ENCODE measurements around the gene SSB. TPM values are rescaled to one million over a fixed set of nuclear protein-coding genes. Genes with fewer than 3 reads are reported as not detected.
"Not testable (repeated sequence)": the region's sequence is repeated elsewhere in the genome, so short reads cannot be mapped to it uniquely, and the experiment has no call there.

SSB gene
- total and polyA plus RNA-seq, 4 donors: 58.0 to 116 (median 71.3) TPM

DNA sequence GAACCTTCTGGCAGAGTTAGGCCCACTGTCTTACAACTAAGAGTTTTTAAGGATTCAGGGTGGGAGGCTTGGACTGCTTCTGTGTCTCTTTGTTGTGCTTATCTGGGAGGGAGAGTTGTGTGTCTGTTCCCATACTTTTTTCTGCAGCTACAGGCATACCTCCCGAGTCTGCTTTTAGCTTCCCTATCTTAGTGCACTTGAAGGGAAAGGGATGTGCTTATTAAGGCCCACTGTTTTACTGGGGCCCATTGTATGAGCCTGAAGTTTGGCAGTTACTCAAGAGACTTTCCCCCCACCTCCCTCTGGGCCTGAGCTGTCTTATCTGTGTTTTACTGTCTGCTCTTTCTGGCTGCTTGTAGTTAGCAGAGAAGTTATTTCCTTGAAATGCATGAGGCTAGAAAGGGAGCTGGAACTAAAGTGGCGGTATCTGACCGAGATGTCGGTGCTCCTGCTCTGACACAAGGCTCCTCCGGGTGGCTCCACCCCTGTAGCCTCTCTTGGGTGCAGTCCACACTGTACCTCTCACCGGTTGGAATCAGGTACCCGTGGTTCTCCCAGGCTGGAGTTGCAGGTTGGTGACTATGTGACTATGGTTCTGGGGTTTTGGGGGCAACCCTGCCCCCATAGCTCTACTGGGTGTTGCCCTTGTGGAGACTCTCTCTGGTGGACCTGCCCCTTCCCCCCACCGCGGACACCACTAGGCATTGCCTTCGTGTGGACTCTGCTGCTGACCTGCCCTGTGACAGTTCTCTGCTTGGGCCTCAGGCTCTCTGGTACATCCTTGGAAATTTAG is 41.5 kb downstream of the SSB start:
- H3K27ac ChIP-seq (ENCODE audit: low read depth in 1 of 2, low read length in 1 of 2): peak overlapping the region in 1 of 2 donors; percentile 24
- H3K4me3 ChIP-seq: no peak overlapping the region
- no peak overlapping the region for H3K9ac ChIP-seq (ENCODE audit: insufficient read depth in 1 of 2, low read length in 2 of 2)
- peaks cover 0 to 2% (median 0%) of the 10 kb centered on the region in 4 donors for H3K36me3 ChIP-seq (ENCODE audit: control insufficient read depth in 4 of 4, insufficient read depth in 4 of 4, low read length in 4 of 4)
- H3K27me3 ChIP-seq (ENCODE audit: control insufficient read depth in 3 of 3, insufficient read depth in 3 of 3, low read length in 2 of 3): no peaks in the 10 kb centered on the region
- ATAC-seq (ENCODE audit: insufficient read depth, low FRiP score) (no peak), DNase-seq (peak; percentile 27 to 71 (median 42))
- no peaks in the 10 kb centered on the region for H3K9me3 ChIP-seq (ENCODE audit: control insufficient read depth in 4 of 4, insufficient read depth in 3 of 4, low read length in 3 of 4)
- TF ChIP-seq, protein P1, sequence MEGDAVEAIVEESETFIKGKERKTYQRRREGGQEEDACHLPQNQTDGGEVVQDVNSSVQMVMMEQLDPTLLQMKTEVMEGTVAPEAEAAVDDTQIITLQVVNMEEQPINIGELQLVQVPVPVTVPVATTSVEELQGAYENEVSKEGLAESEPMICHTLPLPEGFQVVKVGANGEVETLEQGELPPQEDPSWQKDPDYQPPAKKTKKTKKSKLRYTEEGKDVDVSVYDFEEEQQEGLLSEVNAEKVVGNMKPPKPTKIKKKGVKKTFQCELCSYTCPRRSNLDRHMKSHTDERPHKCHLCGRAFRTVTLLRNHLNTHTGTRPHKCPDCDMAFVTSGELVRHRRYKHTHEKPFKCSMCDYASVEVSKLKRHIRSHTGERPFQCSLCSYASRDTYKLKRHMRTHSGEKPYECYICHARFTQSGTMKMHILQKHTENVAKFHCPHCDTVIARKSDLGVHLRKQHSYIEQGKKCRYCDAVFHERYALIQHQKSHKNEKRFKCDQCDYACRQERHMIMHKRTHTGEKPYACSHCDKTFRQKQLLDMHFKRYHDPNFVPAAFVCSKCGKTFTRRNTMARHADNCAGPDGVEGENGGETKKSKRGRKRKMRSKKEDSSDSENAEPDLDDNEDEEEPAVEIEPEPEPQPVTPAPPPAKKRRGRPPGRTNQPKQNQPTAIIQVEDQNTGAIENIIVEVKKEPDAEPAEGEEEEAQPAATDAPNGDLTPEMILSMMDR (IDR thresholded peaks at IDR 0.05; ENCODE audit: control extremely low read depth, extremely low read depth): no peak
- H3K4me1 ChIP-seq (ENCODE audit: control insufficient read depth in 5 of 5, insufficient read depth in 5 of 5, low read length in 5 of 5): peaks cover 0 to 10% (median 7%) of the 10 kb centered on the region in 5 donors
- 80 to 86% methylated on average over 10 of the region's 10 CpGs for WGBS, 2 donors

DNA sequence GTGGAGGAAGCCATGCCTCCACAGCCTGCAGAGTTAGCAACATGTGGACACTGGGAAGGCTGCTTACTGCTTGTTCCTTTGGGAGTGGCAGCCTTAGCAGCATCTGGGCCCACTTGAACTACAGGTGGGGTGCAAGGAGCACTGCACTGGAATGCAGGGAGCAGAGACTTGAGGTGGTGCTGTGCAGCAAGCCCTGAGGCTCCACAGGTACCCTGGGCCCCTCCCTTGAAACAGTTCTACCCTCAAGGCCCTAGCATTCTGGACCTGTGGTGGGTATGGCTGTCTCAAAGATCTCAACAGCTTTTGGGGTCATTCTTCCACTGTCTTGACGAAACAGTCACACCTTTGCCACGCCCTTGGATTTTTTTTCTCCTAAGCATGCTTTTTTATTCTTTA is 42.1 kb downstream of the SSB start:
- H3K27me3 ChIP-seq (ENCODE audit: control insufficient read depth in 3 of 3, insufficient read depth in 3 of 3, low read length in 2 of 3): no peaks in the 10 kb centered on the region
- H3K9me3 ChIP-seq (ENCODE audit: control insufficient read depth in 4 of 4, insufficient read depth in 3 of 4, low read length in 3 of 4): no peaks in the 10 kb centered on the region
- peaks cover 0 to 10% (median 7%) of the 10 kb centered on the region in 5 donors for H3K4me1 ChIP-seq (ENCODE audit: control insufficient read depth in 5 of 5, insufficient read depth in 5 of 5, low read length in 5 of 5)
- TF ChIP-seq, protein P1 (IDR thresholded peaks at IDR 0.05; ENCODE audit: control extremely low read depth, extremely low read depth): no peak
- ATAC-seq (ENCODE audit: insufficient read depth, low FRiP score) (no peak), DNase-seq (no peak)
- no peak overlapping the region for H3K9ac ChIP-seq (ENCODE audit: insufficient read depth in 1 of 2, low read length in 2 of 2)
- peaks cover 0 to 2% (median 0%) of the 10 kb centered on the region in 4 donors for H3K36me3 ChIP-seq (ENCODE audit: control insufficient read depth in 4 of 4, insufficient read depth in 4 of 4, low read length in 4 of 4)
- H3K4me3 ChIP-seq: no peak overlapping the region
- WGBS, 2 donors: 89 to 90% methylated on average over 2 of the region's 2 CpGs
- H3K27ac ChIP-seq (ENCODE audit: low read depth in 1 of 2, low read length in 1 of 2): no peak overlapping the region

DNA sequence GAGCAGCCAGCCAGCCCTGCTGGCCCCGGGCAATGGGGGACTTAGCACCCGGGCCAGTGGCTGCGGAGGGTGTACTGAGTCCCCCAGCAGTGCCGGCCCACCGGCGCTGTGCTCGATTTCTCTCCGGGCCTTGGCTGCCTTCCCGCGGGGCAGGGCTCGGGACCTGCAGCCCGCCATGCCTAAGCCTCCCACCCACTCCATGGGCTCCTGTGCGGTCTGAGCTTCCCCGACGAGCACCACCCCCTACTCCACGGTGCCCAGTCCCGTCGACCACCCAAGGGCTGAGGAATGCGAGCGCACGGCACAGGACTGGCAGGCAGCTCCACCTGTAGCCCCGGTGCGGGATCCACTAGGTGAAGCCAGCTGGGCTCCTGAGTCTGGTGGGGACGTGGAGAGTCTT is 43.0 kb downstream of the SSB start:
- H3K4me3 ChIP-seq; ATAC-seq (ENCODE audit: insufficient read depth, low FRiP score); H3K36me3 ChIP-seq (ENCODE audit: control insufficient read depth in 4 of 4, insufficient read depth in 4 of 4, low read length in 4 of 4); H3K4me1 ChIP-seq (ENCODE audit: control insufficient read depth in 5 of 5, insufficient read depth in 5 of 5, low read length in 5 of 5); H3K27me3 ChIP-seq (ENCODE audit: control insufficient read depth in 3 of 3, insufficient read depth in 3 of 3, low read length in 2 of 3); DNase-seq; H3K9ac ChIP-seq (ENCODE audit: insufficient read depth in 1 of 2, low read length in 2 of 2); H3K9me3 ChIP-seq (ENCODE audit: control insufficient read depth in 4 of 4, insufficient read depth in 3 of 4, low read length in 3 of 4); H3K27ac ChIP-seq (ENCODE audit: low read depth in 1 of 2, low read length in 1 of 2): not testable (repeated sequence)
- WGBS, 2 donors: 94 to 99% methylated on average over 10 to 21 of the region's 24 CpGs

DNA sequence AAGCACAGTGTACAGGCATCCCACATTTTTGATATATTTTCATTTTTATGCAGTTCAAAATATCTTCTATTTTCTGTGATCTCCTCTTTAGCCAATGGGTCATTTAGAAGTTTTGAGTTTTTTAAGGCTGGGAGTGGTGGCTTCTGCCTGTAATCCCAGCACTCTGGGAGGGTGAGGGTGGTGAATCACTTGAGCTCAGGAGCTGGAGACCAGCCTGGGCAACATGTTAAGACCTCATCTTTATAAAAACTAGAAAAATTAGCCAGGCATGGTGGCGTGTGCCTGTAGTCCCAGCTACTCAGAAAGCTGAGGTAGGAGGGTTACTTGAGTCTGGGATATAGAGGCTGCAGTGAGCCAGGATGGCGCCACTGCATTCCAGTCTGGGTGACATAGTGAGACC is 46.3 kb downstream of the SSB start:
- Histone ChIP-seq H3K9me3 (ENCODE audit: control insufficient read depth in 4 of 4, insufficient read depth in 3 of 4, low read length in 3 of 4) (no peaks in the 10 kb centered on the region), H3K4me3 (no peak overlapping the region), H3K27ac (ENCODE audit: low read depth in 1 of 2, low read length in 1 of 2) (no peak overlapping the region), H3K27me3 (ENCODE audit: control insufficient read depth in 3 of 3, insufficient read depth in 3 of 3, low read length in 2 of 3) (no peaks in the 10 kb centered on the region), H3K4me1 (ENCODE audit: control insufficient read depth in 5 of 5, insufficient read depth in 5 of 5, low read length in 5 of 5) (peaks cover 0 to 14% (median 4%) of the 10 kb centered on the region in 5 donors), H3K9ac (ENCODE audit: insufficient read depth in 1 of 2, low read length in 2 of 2) (no peak overlapping the region), H3K36me3 (ENCODE audit: control insufficient read depth in 4 of 4, insufficient read depth in 4 of 4, low read length in 4 of 4) (peaks cover 0 to 2% (median 0%) of the 10 kb centered on the region in 4 donors)
- 97 to 100% methylated on average over 2 of the region's 2 CpGs for WGBS, 2 donors
- DNase-seq: no peak
- ATAC-seq (ENCODE audit: insufficient read depth, low FRiP score): no peak
- TF ChIP-seq, protein P1 (IDR thresholded peaks at IDR 0.05; ENCODE audit: control extremely low read depth, extremely low read depth): no peak

DNA sequence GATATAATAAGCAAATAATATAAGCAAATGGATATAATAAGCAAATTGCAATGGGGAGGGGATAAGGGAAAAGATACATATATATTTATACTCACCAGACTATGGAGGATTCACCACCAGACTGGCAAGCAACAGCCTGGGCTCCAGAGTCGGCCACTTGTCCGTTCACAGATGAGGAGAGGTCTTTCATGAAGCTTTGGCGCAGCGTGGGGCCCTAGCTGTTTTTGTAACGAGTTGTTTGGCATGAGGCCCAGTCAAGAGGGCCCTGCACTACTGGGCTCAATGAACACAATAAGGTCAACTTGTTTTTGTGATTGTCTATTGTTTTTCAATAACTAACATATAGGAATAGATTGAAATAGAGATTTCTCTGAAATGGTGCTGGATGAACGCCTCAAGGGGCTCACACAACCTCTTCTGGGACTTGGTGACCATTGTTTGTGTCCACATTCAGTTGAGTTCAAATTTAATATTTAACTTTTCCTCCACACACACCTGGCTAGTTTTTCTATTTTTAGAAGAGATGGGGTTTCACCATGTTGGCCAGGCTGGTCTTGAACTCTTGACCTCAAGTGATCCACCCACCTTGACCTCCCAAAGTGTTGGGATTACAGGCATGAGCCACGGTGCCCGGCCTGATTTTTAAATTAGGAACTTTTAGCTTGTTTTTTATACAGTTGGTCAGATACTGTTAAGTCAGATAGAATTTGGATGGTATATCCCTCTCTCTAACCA is 50.5 kb downstream of the SSB start:
- H3K4me3 ChIP-seq; H3K9ac ChIP-seq (ENCODE audit: insufficient read depth in 1 of 2, low read length in 2 of 2); DNase-seq; H3K27ac ChIP-seq (ENCODE audit: low read depth in 1 of 2, low read length in 1 of 2); H3K27me3 ChIP-seq (ENCODE audit: control insufficient read depth in 3 of 3, insufficient read depth in 3 of 3, low read length in 2 of 3); H3K36me3 ChIP-seq (ENCODE audit: control insufficient read depth in 4 of 4, insufficient read depth in 4 of 4, low read length in 4 of 4); ATAC-seq (ENCODE audit: insufficient read depth, low FRiP score); H3K9me3 ChIP-seq (ENCODE audit: control insufficient read depth in 4 of 4, insufficient read depth in 3 of 4, low read length in 3 of 4): not testable (repeated sequence)
- H3K4me1 ChIP-seq (ENCODE audit: control insufficient read depth in 5 of 5, insufficient read depth in 5 of 5, low read length in 5 of 5): peaks cover 0 to 14% (median 0%) of the 10 kb centered on the region in 5 donors
- WGBS, 2 donors: 76 to 80% methylated on average over 8 of the region's 8 CpGs

All from lung (tissue), 12 donors.